SK-N-SH (cell line): ENCODE data around the gene ACTR3. TPM values are rescaled to one million over a fixed set of nuclear protein-coding genes. Genes with fewer than 3 reads are reported as not detected.

ENCODE experiments used
- CTCF ChIA-PET: fragments of 300-600, 350-600 bp; formaldehyde crosslinking; extraction: SDS; loops from one replicate; lab custom pipeline; 2021; lab: Yijun Ruan, JAX
- POLR2A ChIA-PET: fragments of 350-600 bp; sonication (Branson Sonifier 250); formaldehyde crosslinking; extraction: SDS; loops from one replicate; lab custom pipeline; 2020; ENCODE audit warnings: antibody characterized with exemption, inconsistent platforms; lab: Yijun Ruan, JAX
- DNase-seq: peaks from one replicate; pipeline ENCODE4 v3.0.0; 2012
- H2AFZ ChIP-seq: fragments of 200-600 bp; sonication (generic); 2 replicates; pipeline ENCODE4 v1.8.1; 2016; ENCODE audit warnings: antibody characterized with exemption, mild to moderate bottlenecking, low read depth
- H3F3A ChIP-seq: fragments of 200-600 bp; sonication (generic); replicated peaks from 2 replicates; pipeline ENCODE3; 2016; ENCODE audit warnings: antibody characterized with exemption, mild to moderate bottlenecking; ENCODE audit not compliant: insufficient read depth
- H3K27ac ChIP-seq, 2 experiments: fragments of 200-500 bp in 1 of 2; fragments of 200-600 bp in 1 of 2; sonication (Bioruptor generic) in 1 of 2; sonication (generic), shearing (Covaris generic) in 1 of 2; 2 replicates each; pipeline versions ENCODE4 v1.5.1 to v1.6.1; 2014 to 2016; ENCODE audit warnings: low read depth in 2 of 2, inconsistent platforms in 1 of 2, low read length in 1 of 2, mild to moderate bottlenecking in 1 of 2, mixed read lengths in 1 of 2
- H3K27me3 ChIP-seq: fragments of 200-600 bp; sonication (generic), shearing (Covaris generic); 2 replicates; pipeline ENCODE4 v1.6.1; 2016; ENCODE audit warnings: mixed run types; ENCODE audit not compliant: insufficient read depth
- H3K36me3 ChIP-seq, 2 experiments: fragments of 200-500 bp in 1 of 2; fragments of 200-600 bp in 1 of 2; sonication (Bioruptor generic) in 1 of 2; sonication (generic) in 1 of 2; replicated peaks in 1 of 2; 2 replicates each; pipeline versions ENCODE3 to v1.5.1; 2014 to 2016; ENCODE audit warnings: low read length in 1 of 2, mild to moderate bottlenecking in 1 of 2; ENCODE audit not compliant: insufficient read depth in 2 of 2, control insufficient read depth in 1 of 2
- H3K4me1 ChIP-seq, 2 experiments: fragments of 200-500 bp in 1 of 2; fragments of 200-600 bp in 1 of 2; sonication (Bioruptor generic) in 1 of 2; sonication (generic), shearing (Covaris generic) in 1 of 2; 2 replicates each; pipeline versions ENCODE4 v1.5.1 to v1.6.1; 2014 to 2016; ENCODE audit warnings: low read depth in 1 of 2, low read length in 1 of 2, mixed run types in 1 of 2; ENCODE audit not compliant: insufficient read depth in 2 of 2, control insufficient read depth in 1 of 2
- H3K4me2 ChIP-seq: fragments of 200-600 bp; sonication (generic), shearing (Covaris generic); 2 replicates; pipeline ENCODE4 v1.6.1; 2017; ENCODE audit warnings: mixed run types
- H3K4me3 ChIP-seq, 2 experiments: fragments of 200-500 bp in 1 of 2; fragments of 200-600 bp in 1 of 2; sonication (Bioruptor generic) in 1 of 2; sonication (generic), shearing (Covaris generic) in 1 of 2; 2 replicates each; pipeline versions ENCODE4 v1.5.1 to v1.8.1; 2014 to 2016; ENCODE audit warnings: low read depth in 2 of 2, inconsistent platforms in 1 of 2, low read length in 1 of 2, mild to moderate bottlenecking in 1 of 2, mixed read lengths in 1 of 2, moderate library complexity in 1 of 2
- H3K79me2 ChIP-seq: fragments of 200-600 bp; sonication (generic); 2 replicates; pipeline ENCODE4 v1.8.1; 2017; ENCODE audit warnings: mild to moderate bottlenecking; ENCODE audit not compliant: insufficient read depth
- H3K9ac ChIP-seq: fragments of 200-600 bp; sonication (generic); 2 replicates; pipeline ENCODE4 v1.6.1; 2017; ENCODE audit warnings: mixed run types
- H3K9me2 ChIP-seq: fragments of 200-600 bp; sonication (generic); 2 replicates; pipeline ENCODE4 v1.6.1; 2017; ENCODE audit warnings: mixed run types
- H3K9me3 ChIP-seq: fragments of 200-600 bp; sonication (generic); 2 replicates; pipeline ENCODE4 v1.6.1; 2017; ENCODE audit warnings: mixed run types, mild to moderate bottlenecking, moderate library complexity
- H4K20me1 ChIP-seq: fragments of 200-600 bp; sonication (generic); 2 replicates; pipeline ENCODE4 v1.6.1; 2017; ENCODE audit warnings: mild to moderate bottlenecking, mixed run types; ENCODE audit not compliant: insufficient read depth
- CHD2 ChIP-seq: fragments of 150-350 bp; IDR thresholded peaks from 2 replicates; pipeline ENCODE4 v1.6.1; 2018; ENCODE audit warnings: low read length; ENCODE audit not compliant: partially characterized antibody
- EP300 ChIP-seq, 2 experiments: IDR thresholded peaks; 2 replicates each; pipeline versions ENCODE4 v1.4.0 to v1.6.1; 2012; ENCODE audit warnings: borderline replicate concordance in 1 of 2, low read depth in 1 of 2, low read length in 1 of 2
- FOXJ3 ChIP-seq: sonication (generic); formaldehyde crosslinking; IDR thresholded peaks from 2 replicates; pipeline ENCODE4 v1.5.1; 2020; ENCODE audit warnings: mild to moderate bottlenecking, missing genetic modification reagents
- GABPA ChIP-seq: IDR thresholded peaks from 2 replicates; pipeline ENCODE4 v1.4.0; 2012; ENCODE audit warnings: low read depth, mild to moderate bottlenecking
- NRF1 ChIP-seq: IDR thresholded peaks from 2 replicates; pipeline ENCODE4 v1.6.1; 2012; ENCODE audit warnings: low read depth, mild to moderate bottlenecking, low read length
- POLR2AphosphoS5 ChIP-seq: IDR thresholded peaks from 2 replicates; pipeline ENCODE4 v1.6.1; 2012; ENCODE audit warnings: low read depth, low read length
- RAD21 ChIP-seq: IDR thresholded peaks from 2 replicates; pipeline ENCODE4 v1.6.1; 2012; ENCODE audit warnings: mild to moderate bottlenecking, low read length
- REST ChIP-seq: IDR thresholded peaks from 2 replicates; pipeline ENCODE4 v1.6.1; 2012; ENCODE audit warnings: mild to moderate bottlenecking, low read depth, low read length, moderate library complexity
- SMC3 ChIP-seq: IDR thresholded peaks from 2 replicates; pipeline ENCODE4 v1.6.1; 2012; ENCODE audit warnings: low read depth, low read length, improper control_type of control experiment
- TAF1 ChIP-seq: IDR thresholded peaks from 2 replicates; pipeline ENCODE4 v1.6.1; 2012; ENCODE audit warnings: low read depth, mild to moderate bottlenecking, low read length, moderate library complexity, borderline replicate concordance
- TCF12 ChIP-seq: IDR thresholded peaks from 2 replicates; pipeline ENCODE4 v1.4.0; 2012
- USF1 ChIP-seq: IDR thresholded peaks from 2 replicates; pipeline ENCODE4 v1.4.0; 2012; ENCODE audit warnings: low read depth, borderline replicate concordance
- YY1 ChIP-seq: IDR thresholded peaks from 2 replicates; pipeline ENCODE4 v1.4.0; 2012; ENCODE audit warnings: low read depth, mild to moderate bottlenecking
- WGBS: methylation state at CpG from one replicate; pipeline ENCODE4 v1.1.6; 2017; ENCODE audit warnings: low lambda C conversion rate; 5-methylcytosine and 5-hydroxymethylcytosine counted together
- polyA plus RNA-seq, 3 experiments: library from polyadenylated mRNA; depleted of rRNA; stranded (reverse); fragments of >200 nt; gene quantifications; 2 replicates each; pipeline ENCODE4 v1.2.3, GENCODE V29; 2012
- TF ChIP-seq, protein P1 (sequence below): fragments of 200-600 bp; sonication (generic); IDR thresholded peaks from 2 replicates; pipeline ENCODE4 v1.6.1; 2017; ENCODE audit warnings: antibody characterized with exemption, mild to moderate bottlenecking, moderate library complexity
- TF ChIP-seq, protein P2 (sequence below): IDR thresholded peaks from 2 replicates; pipeline ENCODE4 v1.4.0; 2012; ENCODE audit warnings: low read depth, borderline replicate concordance

The ACTR3 gene
- polyA plus RNA-seq, 1 of the 3 experiments (the other 2 are of a cell fraction) = 90.8 TPM

DNA sequence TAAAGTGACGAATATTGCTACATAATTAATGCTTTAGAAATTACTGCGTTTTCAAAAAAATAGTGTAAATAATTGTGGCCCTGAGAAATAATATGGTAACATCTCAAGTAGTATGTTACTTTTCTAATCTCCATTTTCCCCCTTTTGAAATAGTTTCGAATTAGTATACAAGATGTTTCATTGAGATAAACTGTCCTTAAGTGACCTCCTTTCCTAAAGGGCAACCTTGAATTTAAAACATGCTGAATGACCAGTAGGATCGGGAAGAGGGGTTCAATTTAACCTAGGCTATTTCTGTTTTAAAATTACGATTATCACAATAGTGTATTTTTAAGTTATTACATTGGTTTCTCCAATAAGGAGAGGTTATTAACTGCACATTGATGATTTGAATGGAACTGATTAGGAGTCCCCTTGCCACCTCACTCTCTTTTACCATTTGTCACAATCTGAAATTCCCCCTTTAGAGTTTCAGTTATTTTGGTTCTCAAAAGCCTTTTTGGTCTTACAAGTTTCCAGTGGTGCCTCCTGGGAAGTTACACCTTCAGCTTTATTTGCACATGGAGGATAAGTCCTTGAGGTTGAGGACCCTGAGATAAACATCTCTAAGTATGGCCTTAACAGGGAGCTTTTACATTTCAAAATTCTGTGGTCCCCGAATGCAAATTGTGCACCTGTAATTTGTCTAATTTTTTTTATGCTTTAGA is 2.3 kb downstream of the ACTR3 start:
- WGBS = 64% methylated on average over 6 of the region's 6 CpGs
- Histone ChIP-seq H3K9ac (peak overlapping the region; percentile 82; the same call in 1 of the 2 replicates), H3K79me2 (peaks cover 92% of the 10 kb centered on the region), H3K27me3 (no peaks in the 10 kb centered on the region), H3K4me3 (peak overlapping the region; percentile 87 to 90; a peak in 3 of 4 replicates), H3K9me3 (no peaks in the 10 kb centered on the region), H3K4me2 (peak overlapping the region; percentile 73), H3K9me2 (no peaks in the 10 kb centered on the region), H3K27ac (peak overlapping the region in 1 of 2 experiments; percentile 87; a peak in 2 of 4 replicates), H3F3A (peaks cover 26% of the 10 kb centered on the region), H3K4me1 (peaks cover 25 to 48% of the 10 kb centered on the region in 2 experiments), H2AFZ (no peak overlapping the region), H4K20me1 (peaks cover 56% of the 10 kb centered on the region), H3K36me3 (peaks cover 2 to 20% of the 10 kb centered on the region in 2 experiments)
- TF ChIP-seq USF1 (no peak), RAD21 (no peak), TAF1 (no peak), TCF12 (no peak), FOXJ3 (CRISPR knock-in tag) (no peak), NRF1 (no peak), REST (no peak), SMC3 (no peak), EP300 (IDR thresholded peaks at IDR 0.05; ENCODE audit: borderline replicate concordance in 1 of 2, low read depth in 1 of 2, low read length in 1 of 2) (no peak), GABPA (no peak), YY1 (no peak), POLR2AphosphoS5 (no peak), CHD2 (no peak)
- TF ChIP-seq, protein P1, sequence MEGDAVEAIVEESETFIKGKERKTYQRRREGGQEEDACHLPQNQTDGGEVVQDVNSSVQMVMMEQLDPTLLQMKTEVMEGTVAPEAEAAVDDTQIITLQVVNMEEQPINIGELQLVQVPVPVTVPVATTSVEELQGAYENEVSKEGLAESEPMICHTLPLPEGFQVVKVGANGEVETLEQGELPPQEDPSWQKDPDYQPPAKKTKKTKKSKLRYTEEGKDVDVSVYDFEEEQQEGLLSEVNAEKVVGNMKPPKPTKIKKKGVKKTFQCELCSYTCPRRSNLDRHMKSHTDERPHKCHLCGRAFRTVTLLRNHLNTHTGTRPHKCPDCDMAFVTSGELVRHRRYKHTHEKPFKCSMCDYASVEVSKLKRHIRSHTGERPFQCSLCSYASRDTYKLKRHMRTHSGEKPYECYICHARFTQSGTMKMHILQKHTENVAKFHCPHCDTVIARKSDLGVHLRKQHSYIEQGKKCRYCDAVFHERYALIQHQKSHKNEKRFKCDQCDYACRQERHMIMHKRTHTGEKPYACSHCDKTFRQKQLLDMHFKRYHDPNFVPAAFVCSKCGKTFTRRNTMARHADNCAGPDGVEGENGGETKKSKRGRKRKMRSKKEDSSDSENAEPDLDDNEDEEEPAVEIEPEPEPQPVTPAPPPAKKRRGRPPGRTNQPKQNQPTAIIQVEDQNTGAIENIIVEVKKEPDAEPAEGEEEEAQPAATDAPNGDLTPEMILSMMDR = no peak
- TF ChIP-seq, protein P2, sequence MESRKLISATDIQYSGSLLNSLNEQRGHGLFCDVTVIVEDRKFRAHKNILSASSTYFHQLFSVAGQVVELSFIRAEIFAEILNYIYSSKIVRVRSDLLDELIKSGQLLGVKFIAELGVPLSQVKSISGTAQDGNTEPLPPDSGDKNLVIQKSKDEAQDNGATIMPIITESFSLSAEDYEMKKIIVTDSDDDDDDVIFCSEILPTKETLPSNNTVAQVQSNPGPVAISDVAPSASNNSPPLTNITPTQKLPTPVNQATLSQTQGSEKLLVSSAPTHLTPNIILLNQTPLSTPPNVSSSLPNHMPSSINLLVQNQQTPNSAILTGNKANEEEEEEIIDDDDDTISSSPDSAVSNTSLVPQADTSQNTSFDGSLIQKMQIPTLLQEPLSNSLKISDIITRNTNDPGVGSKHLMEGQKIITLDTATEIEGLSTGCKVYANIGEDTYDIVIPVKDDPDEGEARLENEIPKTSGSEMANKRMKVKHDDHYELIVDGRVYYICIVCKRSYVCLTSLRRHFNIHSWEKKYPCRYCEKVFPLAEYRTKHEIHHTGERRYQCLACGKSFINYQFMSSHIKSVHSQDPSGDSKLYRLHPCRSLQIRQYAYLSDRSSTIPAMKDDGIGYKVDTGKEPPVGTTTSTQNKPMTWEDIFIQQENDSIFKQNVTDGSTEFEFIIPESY = no peak
- POLR2A ChIA-PET = no interaction called here
- CTCF ChIA-PET = no interaction called here
- DNase-seq = no peak
